GM04504 (cell line): ENCODE measurements around the gene EPB41L3.

Source experiments
- DNase-seq: peaks from one replicate; pipeline ENCODE4 v3.0.0-alpha.2; 2012; ENCODE audit warnings: low read depth

EPB41L3 gene

GRCh38 chr18:5543773-5544389 is at the start of gene EPB41L3:
TSS of gene EPB41L3 (minus strand) at chr18:5543997. CDS start at chr18:5489183, 54,814 bp downstream.
- DNase-seq: no peak

GRCh38 chr18:5588529-5588928 is 44.7 kb upstream of the EPB41L3 start:
- DNase-seq: no peak

- DNase-seq: no peak
These were observed 41.9 kb upstream of the EPB41L3 start for GRCh38 chr18:5585653-5586052.

DNA sequence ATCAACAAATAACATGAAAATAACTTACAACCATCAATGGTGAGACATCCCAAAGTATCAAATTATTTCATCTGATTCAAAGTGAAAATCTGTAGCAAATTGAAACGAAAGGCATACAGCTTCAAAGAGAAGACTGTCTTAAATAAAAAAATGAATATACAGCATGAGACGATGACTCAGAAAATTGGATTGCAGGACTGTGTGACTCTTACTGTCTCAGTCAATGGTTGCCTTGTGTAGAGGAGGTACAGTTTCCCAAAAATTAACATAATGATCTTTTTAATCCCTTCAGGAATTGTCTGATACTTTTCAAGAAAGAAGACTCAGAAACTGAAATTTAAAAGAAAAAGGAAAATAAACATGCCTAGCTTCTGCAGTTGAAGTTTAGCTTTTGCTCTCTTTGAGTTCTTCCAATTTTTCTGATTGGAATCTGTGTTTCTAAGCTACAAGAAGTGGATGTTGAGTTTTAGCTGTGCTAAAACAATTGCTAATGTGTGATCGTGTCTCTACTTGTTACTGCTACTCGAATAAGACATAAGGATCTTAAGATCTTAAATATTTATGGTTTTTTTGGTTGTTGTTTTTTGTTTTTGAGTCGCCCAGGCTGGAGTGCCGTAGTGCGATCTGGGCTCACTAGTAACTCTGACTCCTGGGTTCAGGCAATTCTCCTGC is 41.1 kb upstream of the EPB41L3 start:
- no peak for DNase-seq

DNA sequence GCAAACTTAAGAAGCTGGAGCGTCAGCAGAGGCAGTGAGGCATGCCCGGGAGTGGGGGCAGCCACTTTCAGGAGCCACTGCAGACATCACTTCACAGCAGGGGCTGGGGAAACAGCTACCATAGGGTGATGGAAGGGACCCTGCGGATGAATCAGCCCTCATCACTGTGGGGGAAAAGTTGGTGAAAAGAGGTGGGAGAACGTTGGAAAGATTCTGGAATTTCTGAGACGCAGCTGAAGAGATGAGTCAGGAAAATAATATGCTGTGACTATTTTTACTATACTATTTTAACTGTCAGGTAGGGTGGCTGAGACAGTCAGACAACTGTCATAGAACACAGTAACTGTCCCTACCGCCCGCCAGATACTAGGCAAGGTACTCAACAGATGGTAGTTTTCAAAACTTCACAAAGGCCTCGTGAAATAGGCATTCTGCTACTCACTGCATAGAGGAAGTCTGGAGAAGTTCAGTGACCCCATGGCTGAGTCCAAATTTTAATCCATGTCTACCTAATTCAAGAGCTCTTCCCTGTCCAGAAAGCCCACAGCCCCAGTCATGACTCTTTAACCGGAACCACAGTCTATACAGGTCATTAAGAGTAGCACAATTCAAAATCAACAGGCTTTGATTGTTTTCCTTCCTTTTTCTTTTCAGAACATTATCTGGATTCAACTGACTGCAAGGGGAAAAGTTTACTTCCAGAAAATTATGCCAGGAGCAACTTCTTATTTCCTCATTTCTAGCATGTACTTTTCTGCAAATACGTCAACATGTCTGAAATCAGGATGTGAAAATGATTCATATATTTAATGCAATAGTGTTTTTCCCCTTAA is 39.3 kb upstream of the EPB41L3 start:
- no peak for DNase-seq

DNA sequence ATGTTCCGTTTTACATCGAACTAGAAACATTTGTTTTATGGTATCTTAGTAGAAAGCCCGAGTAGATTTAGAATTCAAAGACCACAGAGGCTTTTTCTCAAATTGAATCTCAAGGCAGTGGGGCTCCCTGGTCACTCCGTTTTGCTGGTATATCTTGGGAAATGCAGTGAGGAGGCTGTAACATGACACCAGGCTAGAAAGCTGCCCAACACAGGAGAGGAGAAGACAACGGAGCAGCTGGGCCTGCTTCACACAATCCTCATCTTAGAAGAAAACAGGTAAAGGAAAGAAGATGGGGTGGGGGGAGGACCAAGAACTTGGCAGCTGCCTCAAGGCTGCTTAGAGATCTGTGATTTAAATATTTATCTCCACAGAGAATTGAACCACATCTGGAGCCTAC is 38.3 kb upstream of the EPB41L3 start:
- no peak for DNase-seq

- DNase-seq: no peak
These were observed 31.0 kb upstream of the EPB41L3 start for GRCh38 chr18:5574843-5575242.

- DNase-seq: no peak
These were observed 27.9 kb upstream of the EPB41L3 start for GRCh38 chr18:5571666-5572065.

DNA sequence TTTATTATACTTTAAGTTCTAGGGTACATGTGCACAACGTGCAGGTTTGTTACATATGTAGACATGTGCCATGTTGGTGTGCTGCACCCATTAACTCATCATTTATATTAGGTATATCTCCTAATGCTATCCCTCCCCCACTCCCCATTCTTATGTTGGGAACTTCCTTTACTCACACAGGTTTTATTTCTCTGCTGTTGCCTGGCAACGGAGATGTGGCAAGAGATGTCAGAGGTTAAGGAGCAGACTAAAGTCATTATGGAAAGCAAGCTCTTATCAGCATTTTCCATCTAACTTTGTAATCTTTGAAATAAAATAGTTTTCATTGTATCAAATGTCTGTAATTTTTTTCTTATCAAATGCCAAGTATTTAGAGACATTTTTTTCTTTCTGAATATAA is 26.8 kb upstream of the EPB41L3 start:
- peak; percentile 22 for DNase-seq

- no peak for DNase-seq
These were observed 24.6 kb upstream of the EPB41L3 start for GRCh38 chr18:5568416-5568815.

DNA sequence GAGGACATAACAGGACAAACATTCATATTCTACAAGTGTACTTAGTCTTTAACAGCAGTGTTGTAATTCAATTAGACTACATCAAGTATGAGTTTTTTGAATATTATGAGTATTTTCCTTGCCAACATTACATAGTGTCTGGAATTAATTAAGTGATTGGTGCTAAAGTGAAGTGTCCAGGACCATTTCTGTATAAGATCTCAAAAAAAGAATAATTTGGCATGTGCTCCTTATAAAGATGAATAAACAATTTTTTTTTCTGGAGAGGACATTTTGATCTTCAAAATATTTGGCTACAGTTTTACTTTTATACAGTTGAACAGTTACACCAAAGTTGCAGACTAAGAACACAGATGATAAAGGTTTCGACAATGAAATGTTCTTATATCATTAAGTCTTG is 15.1 kb upstream of the EPB41L3 start:
- DNase-seq: no peak

GRCh38 chr18:5556310-5556974 is 12.6 kb upstream of the EPB41L3 start:
- no peak for DNase-seq

DNA sequence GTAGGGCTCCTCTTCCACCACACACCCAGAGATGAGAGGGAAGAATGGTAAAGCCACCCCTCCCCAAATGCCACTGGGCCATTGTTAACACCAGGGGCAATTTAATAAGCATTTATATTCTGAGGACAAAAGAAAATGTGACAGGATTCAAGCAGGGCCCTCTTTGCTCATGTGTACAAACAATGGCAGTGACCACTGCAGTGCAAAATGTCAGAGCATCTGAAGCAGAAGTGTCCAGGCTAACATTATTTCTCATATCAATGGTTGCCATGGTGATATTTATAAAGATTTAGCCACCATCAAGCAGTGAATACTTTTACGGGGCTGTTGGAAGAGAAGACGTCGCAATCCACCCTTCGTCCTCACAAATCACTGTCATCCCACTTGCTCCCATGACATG is 10.8 kb upstream of the EPB41L3 start:
- DNase-seq: no peak

GRCh38 chr18:5546660-5547059 is 2.9 kb upstream of the EPB41L3 start:
- no peak for DNase-seq

GRCh38 chr18:5543036-5543680 is 639 bp downstream of the EPB41L3 start:
- DNase-seq: no peak

DNA sequence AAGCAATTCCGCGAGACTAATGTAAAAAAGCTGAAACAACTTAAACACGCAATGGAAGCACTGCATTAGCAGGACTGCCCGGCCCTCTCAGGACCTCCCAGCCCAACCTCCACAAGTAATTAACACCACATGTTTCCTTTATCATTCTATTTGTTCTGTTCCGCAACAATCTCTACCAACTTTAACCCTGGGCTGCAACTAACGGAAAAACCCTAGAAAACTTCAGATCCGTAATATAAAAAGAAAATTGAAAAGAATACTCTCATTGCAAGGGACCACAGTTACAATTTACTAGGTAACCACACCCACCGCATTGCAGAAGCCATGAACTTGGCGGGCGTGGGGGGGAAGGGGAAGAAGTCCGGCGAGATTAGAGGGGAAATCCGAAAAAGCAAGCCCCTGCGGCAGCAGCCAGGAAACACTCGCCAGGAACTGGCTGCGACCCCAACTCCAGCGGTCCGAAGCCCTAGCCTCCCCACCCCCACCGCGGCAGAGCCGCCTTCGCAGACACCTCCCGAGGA is 1.2 kb downstream of the EPB41L3 start:
- no peak for DNase-seq

DNA sequence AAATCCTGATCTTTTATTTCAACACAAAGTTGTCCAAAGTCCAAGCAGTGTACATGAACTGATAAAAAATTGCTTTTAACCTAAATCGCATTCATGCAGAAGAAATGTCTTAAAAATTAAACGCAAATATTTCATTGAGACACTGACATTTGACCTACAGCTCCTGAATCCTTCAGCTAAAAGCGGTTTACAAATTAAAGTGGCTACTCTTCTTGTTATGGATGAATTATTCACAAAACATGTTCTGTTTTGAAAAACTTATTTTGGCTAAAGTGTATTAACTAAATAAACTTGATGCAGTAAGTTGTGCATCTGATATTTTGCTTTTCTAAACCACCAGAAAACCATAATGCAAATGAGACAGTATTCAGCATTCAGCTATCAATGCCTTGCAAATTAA is 2.2 kb downstream of the EPB41L3 start:
- DNase-seq: no peak

GRCh38 chr18:5539391-5539790 is 4.4 kb downstream of the EPB41L3 start:
- no peak for DNase-seq

DNA sequence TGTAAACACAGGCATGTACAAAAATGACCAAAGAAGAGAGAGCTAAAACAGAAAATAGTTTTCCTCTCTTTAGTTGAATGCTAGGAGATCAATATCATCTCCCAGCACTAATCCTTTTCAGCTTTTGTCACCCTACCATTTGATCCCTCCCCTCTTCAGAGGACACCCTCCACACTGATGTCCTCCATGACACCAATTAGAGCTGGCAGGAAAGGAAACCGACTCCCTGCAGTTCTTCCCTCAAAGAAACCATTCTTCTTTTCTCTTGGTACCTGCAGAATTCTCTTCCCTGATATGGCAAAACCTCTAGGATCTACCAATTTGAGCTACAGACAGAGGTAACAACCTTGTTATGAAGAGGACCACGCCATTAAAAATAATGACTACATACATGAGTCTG is 5.3 kb downstream of the EPB41L3 start:
- DNase-seq: no peak

DNA sequence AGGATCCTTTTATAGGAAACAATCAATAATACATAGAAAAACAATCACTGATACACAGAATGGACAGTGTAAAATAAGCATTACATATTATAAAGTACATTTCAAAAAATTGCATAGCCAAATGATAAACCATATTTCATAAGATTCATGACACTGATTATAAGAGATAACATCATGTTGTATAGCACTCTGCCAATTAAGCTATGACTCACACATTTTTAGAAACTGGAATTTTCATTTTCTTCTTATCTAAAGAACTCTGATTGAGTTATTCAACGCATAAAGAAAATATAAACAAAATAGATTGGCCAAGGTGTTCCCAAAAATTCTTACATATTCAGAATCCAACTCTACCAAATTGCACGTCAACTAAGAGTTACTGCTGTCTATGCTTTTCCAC is 5.9 kb downstream of the EPB41L3 start:
- DNase-seq: no peak

- no peak for DNase-seq
These were observed 9.0 kb downstream of the EPB41L3 start for GRCh38 chr18:5534845-5535244.

GRCh38 chr18:5532066-5532465 is 11.7 kb downstream of the EPB41L3 start:
- no peak for DNase-seq
